ENCODE data around the gene ZNF296. TPM values are rescaled to one million over a fixed set of nuclear protein-coding genes. Genes with fewer than 3 reads are reported as not detected.
"Not testable (repeated sequence)": the region's sequence is repeated elsewhere in the genome, so short reads cannot be mapped to it uniquely, and the experiment has no call there.

ZNF296 gene
- 1 to 10 TPM; 4.0 to 4.1 TPM for total RNA-seq

- POLR2A ChIA-PET = no interaction called here
- H3K4me3 Mint-ChIP-seq = peak within 1 kb of the TSS; percentile 77
- peak; percentile 79 for DNase-seq
- H3K36me3 Mint-ChIP-seq (ENCODE audit: low read depth) = peaks cover 7% of the 10 kb centered on the region
- H3K4me1 Mint-ChIP-seq = peaks cover 54% of the 10 kb centered on the region
- H3K27me3 Mint-ChIP-seq = no peaks in the 10 kb centered on the region
- CTCF ChIA-PET = interaction anchor here (1.6 kb wide), 1 partner anchor 16 kb away, joined by 4 read pairs; no protein-coding TSS in a partner anchor
- H3K9me3 Mint-ChIP-seq = no peaks in the 10 kb centered on the region
- H3K27ac Mint-ChIP-seq = peak within 1 kb of the TSS; percentile 82
These were observed at the start of gene ZNF296 for GRCh38 chr19:45076029-45076850. ZNF296 (minus strand) TSS chr19:45076478; CDS start chr19:45076373, 105 bp downstream.

- no peaks in the 10 kb centered on the region for H3K27me3 Mint-ChIP-seq
- POLR2A ChIA-PET = no interaction called here
- no peak overlapping the region for H3K27ac Mint-ChIP-seq
- no peak overlapping the region for H3K4me3 Mint-ChIP-seq
- CTCF ChIA-PET = interaction anchor here (0.9 to 2.4 kb wide), 5 partner anchors 11 to 121 kb away, joined by 3 to 10 read pairs (median 5); no protein-coding TSS in a partner anchor
- DNase-seq = no peak
- H3K4me1 Mint-ChIP-seq = peaks cover 29% of the 10 kb centered on the region
- H3K36me3 Mint-ChIP-seq (ENCODE audit: low read depth) = no peaks in the 10 kb centered on the region
- no peaks in the 10 kb centered on the region for H3K9me3 Mint-ChIP-seq
These were observed 49.1 kb upstream of the ZNF296 start for GRCh38 chr19:45125360-45125759.

DNA sequence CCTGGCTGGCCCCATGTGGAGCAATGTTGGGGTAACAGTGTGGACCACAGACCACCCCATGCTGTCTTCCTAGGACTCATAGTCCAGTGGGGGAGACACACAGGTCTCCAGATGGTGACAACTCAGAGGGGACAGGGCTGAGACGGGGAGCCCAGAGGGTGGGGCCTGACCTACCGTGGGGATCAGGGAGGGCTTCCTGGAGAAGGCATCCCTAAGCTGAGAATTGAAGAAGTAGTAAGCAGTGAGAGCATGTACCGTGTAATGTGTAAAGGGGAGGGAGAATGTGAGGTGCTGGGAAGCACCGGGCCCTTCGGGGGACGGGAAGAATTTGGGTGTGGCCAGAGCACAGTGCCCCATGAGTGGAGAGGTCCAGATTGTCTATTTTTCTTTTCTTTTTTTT, 47.7 kb upstream of the ZNF296 start:
- ChIA-PET CTCF (interaction anchor here (1.6 kb wide), 1 partner anchor 65 kb away, joined by 5 read pairs; no protein-coding TSS in a partner anchor), POLR2A (no interaction called here)
- peak overlapping the region; percentile 3 for H3K27ac Mint-ChIP-seq
- no peaks in the 10 kb centered on the region for H3K9me3 Mint-ChIP-seq
- H3K27me3 Mint-ChIP-seq = no peaks in the 10 kb centered on the region
- H3K4me3 Mint-ChIP-seq = no peak overlapping the region
- peaks cover 38% of the 10 kb centered on the region for H3K4me1 Mint-ChIP-seq
- H3K36me3 Mint-ChIP-seq (ENCODE audit: low read depth) = no peaks in the 10 kb centered on the region
- DNase-seq = no peak

DNA sequence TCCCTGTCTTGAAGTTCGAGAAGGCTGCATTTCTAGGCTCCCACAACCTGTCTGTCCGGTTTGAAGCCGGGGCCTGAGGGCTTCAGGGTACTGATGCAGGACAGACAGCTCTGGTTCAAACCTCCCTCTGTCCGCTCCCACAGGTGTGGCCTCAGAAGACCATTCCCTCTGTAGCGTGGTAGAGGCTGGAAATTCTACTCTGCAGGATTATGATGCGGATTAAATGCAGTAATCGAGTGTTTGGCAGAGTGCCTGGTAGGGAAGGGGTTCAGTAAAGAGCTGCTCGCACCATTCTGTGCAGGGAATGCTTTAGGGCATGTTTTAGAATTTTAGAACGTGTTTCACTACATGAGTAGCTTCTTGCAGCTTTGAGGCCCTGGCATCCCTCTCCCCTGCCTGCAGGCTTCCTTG, 47.2 kb upstream of the ZNF296 start:
- CTCF ChIA-PET = no interaction called here
- POLR2A ChIA-PET = no interaction called here
- peaks cover 43% of the 10 kb centered on the region for H3K4me1 Mint-ChIP-seq

DNA sequence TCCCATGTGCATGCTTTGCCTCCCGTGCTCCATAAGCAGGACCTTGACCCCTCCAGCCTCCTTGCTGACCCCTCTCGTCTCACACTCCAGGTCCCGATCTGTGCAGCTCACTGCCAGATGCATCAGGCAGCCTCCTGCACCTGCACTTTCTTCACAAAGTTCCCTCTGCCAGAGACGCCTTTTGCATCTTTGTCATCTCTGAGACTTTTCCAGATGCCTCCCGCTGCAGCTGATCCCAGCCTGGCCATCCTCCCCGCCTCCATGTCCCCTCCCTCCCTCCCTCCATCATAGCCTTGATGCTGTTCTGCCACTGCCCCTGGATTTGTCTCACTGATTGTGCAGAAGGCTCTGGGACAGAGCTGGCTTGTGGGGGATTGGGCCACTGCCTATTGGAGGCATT, 46.6 kb upstream of the ZNF296 start:
- Mint-ChIP-seq H3K27ac (no peak overlapping the region), H3K9me3 (no peaks in the 10 kb centered on the region), H3K27me3 (no peaks in the 10 kb centered on the region), H3K4me1 (peaks cover 50% of the 10 kb centered on the region), H3K4me3 (no peak overlapping the region), H3K36me3 (ENCODE audit: low read depth) (no peaks in the 10 kb centered on the region)
- POLR2A ChIA-PET = no interaction called here
- CTCF ChIA-PET = no interaction called here
- DNase-seq = no peak

More for the DNA sequence above, 47.2 kb upstream of the ZNF296 start:
- Mint-ChIP-seq H3K36me3 (ENCODE audit: low read depth) (no peaks in the 10 kb centered on the region), H3K27me3 (no peaks in the 10 kb centered on the region), H3K4me3 (no peak overlapping the region), H3K9me3 (no peaks in the 10 kb centered on the region), H3K27ac (no peak overlapping the region)
- no peak for DNase-seq

DNA sequence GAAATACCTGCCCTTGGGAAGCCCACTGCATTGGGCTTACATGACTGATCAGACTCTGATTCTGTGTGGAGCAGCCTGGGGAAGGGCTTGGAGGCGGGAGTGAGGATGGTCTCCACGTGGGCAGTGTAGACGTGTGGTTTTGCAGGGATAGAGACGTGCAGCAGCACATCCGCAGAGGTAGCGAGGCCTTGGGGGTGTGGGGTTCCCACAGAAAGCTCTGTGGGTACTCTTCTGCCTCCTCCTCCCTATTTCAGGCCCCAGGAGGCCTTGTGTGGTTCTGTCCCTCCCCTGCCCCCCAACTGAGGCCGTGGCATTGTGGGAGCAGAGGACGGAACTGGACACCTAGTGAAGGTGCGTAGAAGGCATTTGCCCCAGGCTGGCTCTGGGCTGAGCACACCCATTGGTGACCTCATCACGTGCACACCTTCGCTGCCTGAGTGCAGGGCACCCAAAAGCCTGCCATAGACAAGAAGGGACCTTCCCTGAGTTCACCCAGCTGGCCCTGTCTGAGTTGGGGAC, 45.6 kb upstream of the ZNF296 start:
- Mint-ChIP-seq H3K9me3 (no peaks in the 10 kb centered on the region), H3K27me3 (no peaks in the 10 kb centered on the region), H3K36me3 (ENCODE audit: low read depth) (no peaks in the 10 kb centered on the region), H3K4me1 (peaks cover 59% of the 10 kb centered on the region), H3K27ac (peak overlapping the region; percentile 76), H3K4me3 (no peak overlapping the region)
- ChIA-PET POLR2A (no interaction called here), CTCF (no interaction called here)
- no peak for DNase-seq

DNA sequence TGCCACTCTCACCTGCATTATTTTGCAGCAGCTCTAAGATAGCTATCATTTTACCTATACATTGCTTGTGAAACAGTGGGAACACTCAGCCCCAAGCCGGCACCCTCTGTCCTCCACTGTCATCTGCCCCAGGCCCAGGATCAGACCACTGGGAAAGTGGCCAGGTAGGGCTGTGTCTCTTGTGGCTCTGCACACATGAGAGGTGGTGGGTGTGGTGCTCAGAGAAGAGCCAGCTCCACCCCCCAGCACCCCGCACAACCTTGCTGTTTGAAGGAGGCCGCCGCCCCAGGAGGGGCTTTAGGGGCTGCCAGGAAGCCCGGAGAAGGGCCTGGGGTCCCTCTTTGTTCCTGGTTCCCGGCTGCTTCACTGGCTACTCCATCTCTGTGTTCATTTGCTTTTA, 43.3 kb upstream of the ZNF296 start:
- no peak overlapping the region for H3K4me3 Mint-ChIP-seq
- ChIA-PET CTCF (interaction anchor here (0.6 to 1.6 kb wide), 3 partner anchors 27 to 203 kb away, joined by 3 to 6 read pairs (median 3); partner anchors contain the start of gene PPP1R37), POLR2A (no interaction called here)
- H3K27me3 Mint-ChIP-seq = no peaks in the 10 kb centered on the region
- H3K27ac Mint-ChIP-seq = peak overlapping the region; percentile 36
- no peaks in the 10 kb centered on the region for H3K36me3 Mint-ChIP-seq (ENCODE audit: low read depth)
- H3K4me1 Mint-ChIP-seq = peaks cover 74% of the 10 kb centered on the region
- no peak for DNase-seq
- H3K9me3 Mint-ChIP-seq = no peaks in the 10 kb centered on the region

DNA sequence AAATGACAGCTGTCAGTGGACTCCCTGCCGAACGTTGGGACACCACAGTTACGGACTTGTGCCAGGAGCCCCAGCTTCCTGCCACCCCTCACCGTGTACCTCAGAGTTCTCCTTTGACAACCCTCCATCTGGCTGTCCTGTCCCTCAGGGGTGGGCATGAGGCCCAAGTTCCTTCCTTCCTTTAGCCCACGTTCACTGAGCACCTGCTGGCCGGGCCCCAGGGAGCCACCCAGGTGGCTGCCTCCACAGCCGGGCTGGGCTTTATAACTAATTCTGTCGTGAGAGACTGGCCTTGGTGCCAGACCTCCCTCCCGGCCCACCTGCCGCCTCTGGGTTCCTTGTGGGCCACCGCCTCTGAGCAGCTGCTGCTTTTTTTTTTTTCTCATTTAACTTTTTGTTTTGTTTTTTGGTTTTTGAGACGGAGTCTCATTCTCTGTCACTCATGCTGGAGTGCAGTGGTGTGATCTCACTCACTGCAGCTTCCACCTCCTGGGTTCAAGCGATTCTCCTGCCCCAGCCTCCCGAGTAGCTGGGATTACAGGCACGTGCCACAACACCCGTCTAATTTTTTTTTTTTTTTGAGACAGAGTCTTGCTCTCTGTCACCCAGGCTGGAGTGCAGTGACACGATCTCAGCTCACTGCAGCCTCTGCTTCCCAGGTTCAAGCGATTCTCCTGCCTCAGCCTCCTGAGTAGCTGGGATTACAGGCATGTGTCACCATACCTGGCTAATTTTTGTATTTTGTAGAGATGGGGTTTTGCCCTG, 42.5 kb upstream of the ZNF296 start:
- POLR2A ChIA-PET; H3K27me3 Mint-ChIP-seq; H3K9me3 Mint-ChIP-seq; H3K36me3 Mint-ChIP-seq (ENCODE audit: low read depth); DNase-seq: not testable (repeated sequence)
- CTCF ChIA-PET = interaction anchor here (0.6 to 1.6 kb wide), 6 partner anchors 11 to 117 kb away, joined by 3 to 6 read pairs (median 3); partner anchors contain the start of gene PPP1R37
- H3K4me3 Mint-ChIP-seq = peak overlapping the region; percentile 53
- peak overlapping the region; percentile 85 for H3K27ac Mint-ChIP-seq
- H3K4me1 Mint-ChIP-seq = peaks cover 73% of the 10 kb centered on the region

DNA sequence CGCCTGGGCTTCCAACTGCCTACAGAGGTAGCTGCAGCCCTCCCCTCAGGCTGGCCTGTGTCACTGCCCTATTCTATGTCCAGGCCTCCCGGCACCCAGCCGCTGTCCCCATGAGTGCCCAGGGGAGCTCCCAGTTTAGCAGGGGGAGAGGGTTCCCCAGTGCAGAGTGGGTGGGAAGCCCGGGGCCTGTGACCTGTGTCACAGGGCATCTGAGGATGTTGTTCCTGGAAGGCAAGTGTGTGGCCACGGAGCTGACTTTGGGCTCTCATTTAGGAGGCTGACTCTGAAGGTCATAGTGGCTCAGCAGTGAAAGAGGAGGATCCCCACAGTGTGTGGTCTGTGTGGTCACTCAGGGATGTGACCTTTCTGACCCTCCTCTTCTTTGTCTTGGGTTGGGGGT, 41.8 kb upstream of the ZNF296 start:
- H3K4me3 Mint-ChIP-seq = no peak overlapping the region
- no peak for DNase-seq
- CTCF ChIA-PET = interaction anchor here (0.6 to 1.6 kb wide), 4 partner anchors 10 to 56 kb away, joined by 3 to 6 read pairs (median 4); partner anchors contain the start of gene PPP1R37

DNA sequence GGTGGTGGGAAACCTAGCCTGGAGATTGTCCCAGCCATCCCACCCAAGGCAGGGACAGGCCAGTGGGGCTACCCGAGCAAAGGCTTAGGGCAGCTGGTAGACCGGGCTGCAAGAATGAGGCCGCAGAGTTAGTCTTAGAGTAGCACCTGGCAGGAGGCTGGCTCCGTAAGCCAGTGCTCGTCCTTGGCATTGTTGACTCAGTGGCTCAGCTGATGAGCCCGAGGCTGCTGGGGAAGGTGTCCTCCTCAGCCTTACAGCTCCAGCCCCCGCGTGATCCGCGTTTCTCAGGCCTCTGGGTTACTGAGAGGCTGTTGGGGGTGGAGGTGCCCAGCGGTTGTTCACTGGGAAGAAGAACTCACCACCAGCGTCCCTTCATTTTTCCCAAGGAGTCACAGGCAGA, 41.4 kb upstream of the ZNF296 start:
- ChIA-PET POLR2A (no interaction called here), CTCF (interaction anchor here (1.1 to 1.6 kb wide), 3 partner anchors 10 to 25 kb away, joined by 3 to 6 read pairs (median 6); partner anchors contain the start of gene PPP1R37)
- Mint-ChIP-seq H3K9me3 (no peaks in the 10 kb centered on the region), H3K27ac (no peak overlapping the region), H3K4me3 (no peak overlapping the region), H3K4me1 (peaks cover 73% of the 10 kb centered on the region), H3K27me3 (no peaks in the 10 kb centered on the region), H3K36me3 (ENCODE audit: low read depth) (no peaks in the 10 kb centered on the region)
- DNase-seq = no peak

More for the DNA sequence above, 41.8 kb upstream of the ZNF296 start:
- POLR2A ChIA-PET = no interaction called here
- no peaks in the 10 kb centered on the region for H3K27me3 Mint-ChIP-seq
- peak overlapping the region; percentile 64 for H3K27ac Mint-ChIP-seq
- H3K9me3 Mint-ChIP-seq = no peaks in the 10 kb centered on the region
- H3K36me3 Mint-ChIP-seq (ENCODE audit: low read depth) = no peaks in the 10 kb centered on the region
- H3K4me1 Mint-ChIP-seq = peaks cover 73% of the 10 kb centered on the region

GRCh38 chr19:45117167-45117594, 40.9 kb upstream of the ZNF296 start:
- peaks cover 69% of the 10 kb centered on the region for H3K4me1 Mint-ChIP-seq
- H3K4me3 Mint-ChIP-seq = peak overlapping the region; percentile 23
- CTCF ChIA-PET = interaction anchor here (1.3 kb wide), 1 partner anchor 19 kb away, joined by 6 read pairs; no protein-coding TSS in a partner anchor
- DNase-seq = peak; percentile 48
- H3K27me3 Mint-ChIP-seq = no peaks in the 10 kb centered on the region
- POLR2A ChIA-PET = no interaction called here
- no peaks in the 10 kb centered on the region for H3K36me3 Mint-ChIP-seq (ENCODE audit: low read depth)
- H3K27ac Mint-ChIP-seq = peak overlapping the region; percentile 65
- no peaks in the 10 kb centered on the region for H3K9me3 Mint-ChIP-seq

GRCh38 chr19:45115809-45116615, 39.7 kb upstream of the ZNF296 start:
- ChIA-PET POLR2A (no interaction called here), CTCF (interaction anchor here (4.1 kb wide), 1 partner anchor 10 kb away, joined by 10 read pairs; no protein-coding TSS in a partner anchor)
- peak overlapping the region; percentile 3 for H3K4me3 Mint-ChIP-seq
- H3K27me3 Mint-ChIP-seq = no peaks in the 10 kb centered on the region
- H3K4me1 Mint-ChIP-seq = peaks cover 57% of the 10 kb centered on the region
- no peaks in the 10 kb centered on the region for H3K36me3 Mint-ChIP-seq (ENCODE audit: low read depth)
- no peaks in the 10 kb centered on the region for H3K9me3 Mint-ChIP-seq
- H3K27ac Mint-ChIP-seq = peak overlapping the region; percentile 50
- DNase-seq = no peak
